Measurements from ENCODE around the gene ADCYAP1R1.

Gene ADCYAP1R1

DNA sequence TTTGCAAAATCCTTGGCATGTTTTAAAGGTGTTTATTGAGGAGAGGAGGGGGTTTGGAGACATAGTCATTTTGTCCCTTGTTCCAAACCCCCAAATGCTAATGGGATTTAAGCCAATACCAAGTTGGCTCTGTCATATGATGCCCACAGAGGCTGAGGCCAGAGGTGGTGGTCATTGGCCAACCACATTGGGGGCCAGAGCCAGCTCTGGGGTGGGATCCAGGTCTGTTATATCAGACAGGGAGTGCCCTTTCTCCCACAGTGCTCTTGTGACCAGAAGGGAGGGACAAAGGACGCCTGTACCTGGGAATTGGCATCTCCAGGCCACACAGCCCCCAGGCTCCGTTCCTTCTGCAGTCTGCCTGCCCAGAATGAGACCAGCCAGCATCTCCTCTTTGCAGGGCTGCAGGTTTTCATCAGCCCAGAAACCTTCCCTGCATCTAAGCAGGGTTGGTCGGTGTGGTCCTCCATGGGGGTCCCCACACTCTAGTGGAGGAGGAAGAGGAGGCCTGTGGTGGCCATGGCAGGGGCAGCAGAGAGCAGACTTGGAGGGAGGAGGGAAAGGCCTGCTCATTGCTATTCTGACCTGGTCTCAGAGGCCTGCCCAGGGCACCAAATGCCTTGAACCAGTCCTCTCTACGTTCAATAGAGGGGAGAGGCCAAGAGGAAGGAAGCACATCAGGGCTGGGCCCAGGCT lies 17.9 kb downstream of the ADCYAP1R1 start:
- no peak for DNase-seq

DNA sequence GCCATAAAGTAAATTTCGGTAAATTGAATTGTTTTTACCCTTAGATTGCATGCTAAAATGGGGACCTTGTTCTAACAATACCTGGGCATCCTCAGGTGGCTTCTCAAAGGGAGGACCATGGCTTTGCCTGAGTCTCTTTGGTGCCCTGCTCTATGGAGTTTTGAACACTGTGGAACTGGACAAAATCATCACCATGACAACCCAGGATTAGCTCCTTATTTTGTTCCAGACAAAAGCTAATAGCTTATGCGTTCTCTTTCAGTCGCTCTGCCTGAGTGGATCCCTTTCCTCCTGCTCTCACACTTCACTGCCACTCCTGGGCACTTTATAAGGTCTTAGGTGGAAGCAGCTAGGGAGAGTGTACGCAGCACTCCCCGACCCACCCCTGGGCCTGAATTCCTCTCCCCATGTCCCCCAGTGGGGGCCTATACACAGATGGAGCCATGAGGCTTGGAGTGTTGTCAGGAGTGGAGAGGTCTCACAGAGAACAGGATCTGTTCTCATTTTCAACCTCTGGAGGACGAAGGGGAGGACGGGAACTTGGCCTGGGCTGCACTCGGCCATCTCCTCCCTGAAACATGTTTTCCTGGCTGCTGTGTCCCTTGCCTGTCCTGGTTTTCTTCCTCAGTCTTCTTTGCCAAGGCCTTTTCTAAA lies 19.0 kb downstream of the ADCYAP1R1 start:
- no peak for DNase-seq

DNA sequence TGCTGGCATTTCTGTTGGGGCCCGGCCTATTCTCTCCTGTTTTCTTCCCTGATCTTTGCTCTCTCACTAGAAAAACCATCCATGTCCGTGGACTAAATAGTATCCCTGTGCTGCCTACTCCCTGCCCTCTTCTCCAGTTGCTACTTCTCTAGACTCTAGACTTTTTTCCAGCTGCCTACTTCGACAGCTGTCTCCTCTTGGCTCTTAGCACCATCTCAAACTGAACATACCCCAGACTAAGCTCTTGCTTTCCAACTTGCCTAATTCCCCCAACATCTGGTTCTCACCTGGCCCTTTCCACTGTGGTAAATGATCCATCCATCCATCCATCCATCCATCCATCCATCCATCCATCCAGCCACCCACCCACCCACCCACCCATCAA lies 19.5 kb downstream of the ADCYAP1R1 start:
- DNase-seq, result no peak

DNA sequence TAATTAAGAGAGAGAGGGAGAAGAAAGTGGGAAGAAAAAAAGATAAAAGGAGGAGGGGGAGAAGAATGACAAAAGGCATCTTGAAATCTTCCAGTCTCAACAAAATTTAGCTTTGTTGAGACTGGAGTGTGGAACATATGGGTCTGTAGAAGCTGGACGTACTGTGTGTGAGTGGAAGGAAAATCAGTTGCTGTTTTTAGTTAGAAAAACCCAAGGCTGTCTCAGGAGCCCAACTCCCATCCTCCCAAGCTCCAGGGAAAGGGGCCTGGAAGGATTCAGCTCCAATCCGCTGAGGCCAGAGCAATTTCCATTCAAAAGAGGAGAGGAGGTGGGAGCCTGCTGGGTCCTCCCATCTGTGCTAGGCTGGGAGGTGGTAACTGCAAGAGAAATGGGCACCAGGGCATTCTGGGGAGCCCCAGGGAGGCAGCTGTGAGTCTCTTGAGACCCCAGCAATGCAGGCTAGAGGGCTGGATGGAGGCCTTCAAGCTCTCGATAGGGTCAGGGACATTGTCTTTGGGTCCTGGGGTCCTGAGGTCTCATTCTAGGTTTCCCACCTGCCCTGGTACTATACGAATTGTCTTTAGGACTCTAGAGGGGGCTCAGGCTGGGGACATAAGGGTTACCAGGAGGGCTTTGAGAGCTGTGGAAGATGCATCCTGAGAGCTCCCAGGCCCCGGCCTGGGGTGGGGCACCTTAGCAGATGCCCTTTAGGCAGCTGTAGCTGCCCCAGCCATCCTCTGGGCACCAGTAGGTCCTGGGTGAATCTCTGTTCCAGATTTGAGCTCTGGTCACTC lies 21.4 kb downstream of the ADCYAP1R1 start:
- DNase-seq, result no peak

DNA sequence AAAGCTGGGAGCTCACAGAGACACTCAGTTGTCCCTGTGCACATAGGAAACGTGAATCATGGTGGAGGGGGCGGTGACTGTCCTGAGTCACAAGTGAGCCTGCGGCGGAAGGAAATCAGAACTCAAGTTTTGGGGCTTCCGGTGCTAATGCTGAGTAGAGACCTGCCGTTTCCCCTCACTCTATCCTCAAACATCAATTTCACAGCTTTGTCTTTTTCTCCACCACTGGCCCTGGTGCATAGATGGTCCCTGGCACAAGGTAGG lies 21.9 kb downstream of the ADCYAP1R1 start:
- DNase-seq, result no peak

DNA sequence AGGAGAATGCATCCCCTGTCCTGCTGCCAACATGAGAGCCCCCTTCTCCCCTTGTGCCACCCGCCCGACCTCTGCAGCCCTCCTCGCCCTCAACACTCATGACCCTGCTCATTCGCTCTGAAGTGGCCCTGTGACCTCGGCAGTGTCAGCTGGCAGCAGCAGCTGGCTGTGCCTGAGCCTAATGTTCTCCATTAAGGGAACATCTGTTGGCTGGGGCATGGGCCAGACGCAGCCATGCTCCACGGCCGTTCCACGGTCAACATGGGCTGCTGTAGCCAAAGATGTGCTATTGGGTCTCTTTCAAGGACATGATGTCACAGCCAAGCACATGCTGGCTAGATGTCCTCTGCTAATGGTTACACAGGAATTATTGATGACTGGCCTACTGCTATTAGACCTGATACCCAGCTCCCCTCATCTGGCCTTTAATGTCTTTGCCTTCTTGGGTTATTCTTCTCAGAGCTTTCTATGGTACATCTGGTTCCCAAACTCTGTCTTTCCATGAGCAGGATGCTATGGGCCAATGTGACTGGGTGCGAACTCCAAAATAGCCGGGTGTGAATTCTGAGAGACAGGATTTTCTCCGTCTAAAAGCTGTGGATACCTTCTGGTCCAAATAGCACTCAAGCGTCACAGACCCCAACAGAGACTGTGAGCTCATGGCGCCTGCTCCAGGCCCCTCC lies 22.4 kb downstream of the ADCYAP1R1 start:
- no peak for DNase-seq

DNA sequence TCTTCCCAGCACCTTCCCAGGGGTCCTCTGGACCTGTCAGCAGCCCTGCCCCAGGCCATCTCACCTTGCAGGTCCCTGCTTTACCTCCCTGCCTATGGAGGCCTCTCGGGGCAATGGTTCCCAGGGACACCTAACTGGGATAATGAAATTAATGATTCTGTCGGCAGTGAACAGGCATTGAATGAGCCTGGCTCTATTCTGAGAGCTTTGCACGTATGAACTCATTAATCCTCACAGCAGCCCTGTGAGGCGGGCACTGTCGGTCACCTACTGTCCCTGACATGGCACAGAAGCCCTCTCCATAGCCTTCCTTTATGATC lies 22.9 kb downstream of the ADCYAP1R1 start:
- DNase-seq, result no peak

DNA sequence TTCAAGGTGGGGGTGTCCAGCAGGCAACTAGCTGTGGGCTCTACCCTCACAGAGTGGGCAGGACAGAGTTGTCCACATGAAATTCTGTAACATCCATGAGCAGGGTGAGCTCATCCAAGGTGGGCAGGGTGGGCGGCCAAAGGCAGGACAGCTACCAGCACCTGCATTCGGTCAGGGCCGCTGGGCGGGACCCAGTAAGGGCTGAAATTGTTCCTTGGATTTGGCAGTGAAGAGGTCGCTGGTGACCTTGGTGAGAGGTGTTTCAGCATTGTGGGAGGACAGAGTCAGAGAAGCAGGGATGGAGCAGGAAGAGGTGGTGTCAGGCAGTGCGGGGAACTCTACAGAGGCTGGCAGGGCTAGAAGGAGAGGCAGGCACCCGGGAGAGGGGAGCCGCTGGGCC lies 23.9 kb downstream of the ADCYAP1R1 start:
- DNase-seq, result no peak

DNA sequence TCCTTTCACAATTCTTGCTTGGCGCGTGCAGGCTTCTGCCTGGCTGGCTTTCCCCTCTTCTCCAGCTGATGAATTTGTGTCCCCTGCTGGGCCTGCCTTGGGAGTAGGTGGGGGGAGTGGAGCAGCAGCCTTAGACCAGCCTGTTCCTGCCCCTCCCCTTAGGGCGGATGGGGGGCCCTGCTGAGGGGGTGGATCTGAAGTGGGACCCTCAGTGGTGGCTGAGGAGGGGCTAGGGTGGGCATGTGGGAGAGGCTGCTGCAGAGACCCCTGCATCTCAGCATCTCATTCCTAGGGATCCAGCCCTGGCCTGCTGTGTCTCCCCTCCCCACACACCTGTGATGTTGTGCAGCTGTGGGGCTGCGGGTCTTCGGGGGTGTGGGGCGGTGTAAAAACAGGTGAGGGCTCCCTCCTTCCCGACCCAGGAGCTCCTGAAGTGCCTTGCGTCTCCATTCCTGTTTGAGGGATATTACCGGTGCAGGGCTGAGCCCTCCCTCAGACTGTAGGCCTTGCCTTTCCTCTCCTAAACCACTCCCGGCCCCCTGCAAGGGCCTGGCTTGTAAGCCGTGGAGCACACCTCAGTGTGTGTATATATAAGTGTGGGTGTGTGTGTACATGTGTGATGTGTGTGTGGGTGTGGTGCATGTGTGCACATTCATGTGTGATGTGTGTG lies 24.7 kb downstream of the ADCYAP1R1 start:
- no peak for DNase-seq

DNA sequence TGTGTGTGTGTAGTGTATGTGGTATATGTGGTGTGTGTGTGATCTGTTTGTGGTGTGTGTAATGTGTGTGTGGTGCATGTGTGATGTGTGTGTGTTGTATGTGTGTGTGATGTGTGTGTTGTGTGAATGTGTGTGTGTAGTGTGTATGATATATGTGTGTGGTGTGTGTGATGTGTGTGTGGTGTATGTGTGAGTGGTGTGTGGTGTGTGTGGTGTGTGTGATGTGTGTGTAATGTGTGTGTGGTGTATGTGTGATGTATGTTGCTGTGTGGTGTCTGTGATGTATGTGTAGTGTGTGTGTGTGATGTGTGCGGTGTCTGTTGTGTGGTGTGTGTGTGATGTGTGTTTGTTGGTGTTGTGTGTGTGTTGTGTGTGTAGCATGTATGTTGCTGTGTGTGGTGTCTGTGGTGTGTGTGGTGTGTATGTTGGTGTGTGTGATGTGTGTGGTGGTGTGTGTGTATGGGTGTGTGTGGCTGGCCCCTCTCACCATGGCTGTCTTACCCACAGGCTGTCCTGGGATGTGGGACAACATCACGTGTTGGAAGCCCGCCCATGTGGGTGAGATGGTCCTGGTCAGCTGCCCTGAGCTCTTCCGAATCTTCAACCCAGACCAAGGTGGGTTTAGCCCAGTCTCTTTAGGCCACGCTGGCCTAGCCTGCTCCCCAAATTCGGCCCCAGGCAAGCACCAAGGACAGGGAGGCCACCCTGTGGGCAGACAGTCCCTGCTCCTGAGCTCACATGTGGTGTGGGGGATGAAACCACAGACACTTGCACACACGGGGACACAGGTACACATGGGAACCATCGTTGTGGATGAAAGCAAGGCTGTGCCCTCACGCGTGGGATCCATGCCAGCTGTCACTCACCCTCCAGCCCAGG lies 25.6 kb downstream of the ADCYAP1R1 start:
- DNase-seq, result no peak

DNA sequence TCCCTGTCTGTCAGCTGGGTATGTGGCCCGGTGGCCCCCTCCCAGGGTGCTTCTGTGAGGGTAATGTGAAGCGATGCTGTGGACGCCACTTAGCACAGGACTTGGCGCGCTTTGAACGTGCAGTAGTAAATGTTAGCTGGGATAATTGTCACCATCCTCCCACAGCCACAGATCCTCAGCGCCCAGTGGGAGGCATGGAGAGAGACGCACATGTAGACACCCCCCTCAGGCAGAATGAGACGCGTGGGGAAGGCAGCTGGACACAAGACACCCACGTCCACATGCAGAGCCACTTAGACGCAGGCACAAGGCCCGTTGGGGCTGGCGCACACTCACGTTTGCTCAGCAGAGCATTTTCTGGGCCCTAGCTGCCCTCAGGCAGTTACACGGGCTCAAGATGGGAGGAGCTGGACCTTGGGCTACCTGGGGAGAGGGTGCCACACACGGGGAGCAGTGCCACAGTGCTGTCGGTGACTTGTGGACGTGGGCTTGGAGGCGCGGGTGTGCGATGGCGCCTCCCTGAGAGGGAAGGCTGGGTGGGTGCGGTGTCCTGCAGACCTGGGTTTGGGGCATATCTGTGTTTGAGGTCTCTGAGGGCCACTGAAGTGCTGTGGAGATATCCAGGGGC lies 26.4 kb downstream of the ADCYAP1R1 start:
- no peak for DNase-seq

DNA sequence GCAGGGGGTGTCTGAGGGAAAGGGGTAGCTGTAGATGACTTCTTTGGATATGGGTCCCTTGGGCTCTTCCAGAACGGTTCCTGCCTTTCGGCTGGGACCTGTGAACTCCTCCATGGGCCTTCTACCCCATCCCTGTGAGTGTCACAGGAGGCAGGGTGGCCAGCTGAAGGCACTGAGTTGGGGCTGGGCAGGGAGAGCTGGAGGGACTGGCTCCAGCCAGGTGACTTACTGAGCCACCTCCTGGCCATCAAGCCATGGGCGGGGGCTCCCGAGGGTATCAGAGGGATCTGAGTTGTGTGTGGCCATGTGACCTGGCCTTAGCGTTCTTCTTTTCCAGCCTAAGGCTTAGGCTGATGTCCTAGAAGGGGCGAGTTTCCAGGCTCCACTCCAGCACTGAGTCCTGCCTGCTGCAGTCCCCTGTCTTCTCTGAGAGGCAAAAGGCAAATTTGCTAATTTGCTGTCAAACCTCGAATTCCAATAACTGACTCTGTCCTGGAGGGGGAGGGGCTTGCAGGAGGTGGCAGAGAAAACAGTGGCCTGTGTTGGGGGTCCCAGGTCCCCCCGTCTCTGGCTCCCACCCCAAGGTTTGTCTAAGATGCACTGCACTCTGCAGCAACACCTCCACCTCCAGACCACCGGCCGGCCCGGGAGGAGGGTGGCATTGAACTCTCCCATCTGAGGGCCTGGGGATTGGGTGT lies 27.2 kb downstream of the ADCYAP1R1 start:
- DNase-seq, result no peak

DNA sequence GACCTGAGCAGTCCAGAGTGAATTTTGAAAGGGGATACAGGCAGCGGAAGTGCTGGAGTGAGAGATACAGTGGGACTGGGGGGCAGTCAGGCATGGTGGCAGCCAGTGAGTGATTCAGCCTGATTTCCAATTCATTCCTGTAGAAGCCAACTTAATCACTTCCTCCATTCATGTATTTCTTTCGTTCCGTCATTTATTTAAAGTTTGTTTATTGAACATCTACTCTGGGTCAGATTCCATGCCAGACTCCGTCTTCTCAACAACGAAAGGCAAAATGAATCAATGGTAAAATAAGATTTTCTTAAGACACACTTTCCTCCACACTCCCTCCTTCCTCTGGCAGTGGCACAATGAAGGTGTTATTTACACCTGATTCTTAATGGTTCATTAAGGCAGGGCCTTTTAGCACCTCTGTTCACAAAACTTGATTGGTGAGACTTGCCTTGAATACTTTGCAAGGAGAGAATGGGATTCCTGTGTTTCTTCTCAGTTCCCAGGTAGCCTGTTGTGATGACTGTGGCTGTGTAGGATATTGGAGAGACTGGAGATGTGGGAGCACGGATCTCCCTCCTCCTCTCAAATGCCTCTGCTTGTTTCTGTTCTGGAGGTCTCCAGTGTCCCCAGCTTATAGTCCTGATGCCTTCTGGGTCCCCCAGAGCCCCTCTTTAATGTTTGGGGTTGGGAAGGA lies 27.9 kb downstream of the ADCYAP1R1 start:
- no peak for DNase-seq

DNA sequence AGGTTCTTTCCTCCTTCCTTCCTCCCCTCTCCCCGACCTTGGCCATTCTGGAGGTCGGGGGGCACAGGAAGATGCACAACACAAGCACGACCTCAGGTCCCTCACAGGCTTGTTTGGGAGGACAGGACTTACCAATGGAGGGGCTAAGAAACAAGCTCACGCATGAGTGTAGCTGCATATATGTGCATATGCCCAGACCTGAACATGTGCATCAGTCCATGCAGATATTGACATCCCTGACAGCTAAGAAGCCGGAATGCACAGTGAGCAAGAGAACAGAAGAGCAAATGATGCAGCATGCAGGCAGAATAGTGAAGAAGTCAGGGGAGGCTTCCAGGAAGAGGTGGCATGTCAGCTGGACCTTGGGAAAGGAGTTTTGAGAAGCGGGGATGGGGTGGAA lies 28.7 kb downstream of the ADCYAP1R1 start:
- no peak for DNase-seq

DNA sequence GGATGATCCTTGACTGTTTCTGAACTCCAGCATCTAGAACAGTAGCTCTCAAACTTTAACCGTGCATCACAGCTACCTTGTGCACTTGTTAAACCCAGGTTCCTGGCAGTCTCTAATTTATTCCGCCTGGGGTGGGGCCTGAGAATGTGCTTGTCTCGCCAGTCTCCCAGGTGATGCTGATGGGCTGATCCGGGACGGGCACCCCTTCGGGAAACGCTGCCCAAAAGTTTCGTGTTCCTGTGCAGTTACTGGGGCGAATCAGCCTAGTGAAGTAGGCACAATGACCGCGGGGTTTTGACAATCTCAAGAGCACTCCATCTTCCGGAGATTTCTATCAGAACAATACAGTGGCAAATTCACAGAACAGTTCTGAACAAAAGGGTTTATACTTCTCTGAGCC lies 29.9 kb downstream of the ADCYAP1R1 start:
- no peak for DNase-seq

DNA sequence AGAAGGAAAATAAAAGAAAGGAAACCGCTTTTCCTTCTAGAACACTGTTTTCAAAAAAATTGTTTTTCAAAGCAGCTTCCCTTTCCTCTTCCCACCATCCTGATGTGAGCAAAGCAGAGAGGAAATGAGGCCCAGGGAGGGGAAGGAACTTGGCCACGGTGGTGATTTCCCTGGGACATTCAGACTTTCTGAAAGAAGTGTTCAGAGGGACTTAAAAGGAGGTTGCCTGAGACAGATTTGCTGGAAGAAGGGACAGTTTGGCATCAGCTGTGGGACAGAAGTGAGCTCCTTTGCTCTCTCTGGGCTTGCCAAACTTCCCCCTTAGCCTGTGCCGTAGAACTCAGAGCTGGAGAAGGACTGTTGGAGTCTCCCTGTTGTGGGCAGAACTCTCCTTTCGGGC lies 30.3 kb downstream of the ADCYAP1R1 start:
- no peak for DNase-seq

DNA sequence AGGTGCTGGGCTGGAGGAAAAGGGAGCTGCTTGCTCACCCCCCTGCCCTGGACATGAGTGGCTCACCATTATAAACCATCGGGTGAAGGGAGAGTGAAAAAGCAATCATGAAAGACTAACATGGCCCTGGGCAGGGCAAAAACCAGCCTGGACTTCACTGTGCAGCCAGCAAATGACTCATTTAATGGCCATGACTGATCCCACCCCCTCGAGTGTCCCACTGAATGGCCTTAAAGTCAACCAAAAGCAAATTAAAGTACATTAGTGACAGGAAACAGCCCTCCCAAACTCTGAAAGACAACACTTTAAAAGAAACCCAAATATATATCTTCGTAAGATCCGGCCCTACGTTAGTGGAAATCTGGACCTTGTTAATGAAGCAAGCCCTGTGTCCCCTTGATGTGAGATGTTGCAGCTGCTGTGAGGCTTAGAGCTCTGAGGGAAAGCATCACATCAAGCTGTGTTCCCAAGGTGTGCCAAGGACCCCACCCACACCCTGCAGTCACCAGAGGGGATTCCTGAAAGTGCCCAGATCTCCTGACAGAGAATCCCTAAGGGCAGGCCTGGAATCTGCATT lies 31.2 kb downstream of the ADCYAP1R1 start:
- DNase-seq, result no peak

DNA sequence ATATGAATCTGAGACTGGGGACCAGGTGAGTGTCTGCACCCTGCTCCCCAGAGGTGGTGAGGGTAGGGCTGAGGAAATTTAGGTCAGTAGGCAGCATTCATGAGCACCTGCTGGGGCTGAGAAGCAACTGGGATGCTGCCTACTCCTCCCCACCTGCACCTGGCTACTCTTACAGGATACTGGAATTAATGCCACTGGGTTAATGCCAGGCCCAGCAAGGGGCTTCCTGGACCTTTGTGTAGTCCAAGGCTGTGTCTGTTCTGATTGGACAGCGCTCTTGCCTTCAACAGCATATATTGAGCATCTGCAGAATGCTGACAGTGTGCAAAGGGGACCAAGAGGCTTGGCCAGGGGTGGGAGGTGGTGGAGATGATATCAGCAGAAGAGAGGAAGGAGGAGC lies 32.1 kb downstream of the ADCYAP1R1 start:
- no peak for DNase-seq

DNA sequence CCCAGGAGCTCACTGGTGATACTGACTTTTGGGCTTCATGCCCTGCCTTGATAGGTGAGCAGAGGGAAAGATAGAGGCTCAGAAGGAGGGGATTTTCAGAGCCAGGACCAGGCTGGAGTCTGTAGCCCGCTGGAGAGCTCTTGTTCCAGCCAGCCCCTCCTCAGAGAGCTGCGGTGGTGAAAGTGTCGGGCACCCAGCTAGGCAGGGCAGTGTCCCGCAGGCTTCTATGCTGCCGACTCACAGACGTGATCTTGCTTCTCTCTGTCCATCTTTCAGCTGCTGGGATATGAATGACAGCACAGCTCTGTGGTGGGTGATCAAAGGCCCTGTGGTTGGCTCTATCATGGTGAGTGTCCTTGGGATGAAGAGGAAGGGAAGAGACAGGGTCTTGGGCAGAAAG lies 35.2 kb downstream of the ADCYAP1R1 start:
- no peak for DNase-seq

DNA sequence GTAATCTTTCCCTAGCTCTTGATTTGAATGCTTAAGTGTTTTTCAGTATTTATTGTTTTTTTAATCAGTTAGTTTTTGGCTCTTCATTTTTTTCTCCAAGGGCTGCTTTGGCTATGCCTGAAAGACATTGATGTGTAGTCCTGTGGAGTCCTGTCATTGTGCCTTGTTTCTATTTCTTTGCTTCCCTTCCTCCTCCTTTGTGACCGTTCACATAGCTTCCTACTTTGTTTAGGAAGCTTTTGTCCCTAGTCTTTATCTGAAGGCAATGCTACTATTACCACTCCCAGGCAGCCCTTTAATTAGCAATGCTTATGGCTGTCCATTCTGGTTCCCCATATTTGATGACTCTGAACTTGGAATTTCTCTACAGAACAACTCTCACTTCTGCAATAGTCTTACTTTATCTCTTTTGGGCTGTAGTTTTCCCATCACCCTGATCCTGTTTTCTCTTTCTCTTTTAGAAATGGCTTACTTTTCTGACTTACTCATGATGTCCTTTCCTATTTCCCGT lies 39.9 kb downstream of the ADCYAP1R1 start:
- no peak for DNase-seq
